ENCODE results near the gene SMIM12. TPM values are rescaled to one million over a fixed set of nuclear protein-coding genes. Genes with fewer than 3 reads are reported as not detected.

Gene SMIM12
- total and polyA plus RNA-seq, 4 experiments from 2014 or later = 32.0 to 146 (median 55.8) TPM

DNA sequence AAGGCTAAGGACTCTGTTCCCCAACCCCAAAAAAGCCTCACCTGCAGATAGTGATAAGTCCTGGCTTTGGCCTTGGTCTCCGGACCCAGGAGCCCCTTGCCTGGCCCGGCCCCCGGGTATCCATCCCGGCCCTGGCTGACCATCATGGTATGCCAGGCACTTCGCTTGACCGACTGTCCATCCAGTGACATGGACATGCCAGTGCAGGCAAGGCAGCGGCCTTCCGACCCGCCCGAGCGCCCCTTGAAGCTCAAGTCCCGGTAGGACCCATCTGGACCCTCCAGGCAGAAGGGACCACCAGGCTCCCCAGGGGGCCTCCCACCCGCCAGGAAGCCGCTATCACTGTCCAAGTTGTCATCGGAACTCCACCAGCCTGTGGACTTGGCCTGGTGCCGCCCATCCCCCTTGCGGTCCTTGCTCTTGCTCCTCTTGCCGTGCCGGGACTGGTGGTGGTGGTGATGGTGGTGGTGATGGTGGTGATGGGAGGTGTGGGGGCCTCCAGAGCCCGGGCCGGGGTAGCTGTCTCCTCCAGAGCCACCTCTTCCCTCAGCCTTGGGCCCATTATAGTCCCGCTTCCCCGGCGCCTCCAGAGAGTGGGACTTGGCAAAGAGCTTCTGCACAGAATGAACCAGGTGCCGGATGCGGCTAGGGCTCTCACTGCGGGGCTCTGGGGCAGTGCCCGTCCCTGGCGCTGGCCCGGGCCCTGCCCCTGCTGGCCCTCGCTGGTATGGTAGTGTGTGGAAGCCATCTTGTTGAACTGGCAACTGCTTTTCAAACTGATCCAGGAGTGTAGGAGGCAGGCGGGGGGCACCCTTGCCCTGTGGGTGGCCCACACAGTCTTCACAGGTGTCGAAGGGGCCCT lies 44.9 kb upstream of the SMIM12 start:
- intact Hi-C loops (cut with micrococcal nuclease) = no loop called here
- H3K27ac ChIP-seq (ENCODE audit: low read depth, low read length) = no peak overlapping the region
- CTCF ChIA-PET (ENCODE audit: partially characterized antibody) = no interaction called here
- no peaks in the 10 kb centered on the region for H3K9me3 ChIP-seq (ENCODE audit: control insufficient read depth in 1 of 2, low read length in 2 of 2)
- POLR2A ChIA-PET (ENCODE audit: partially characterized antibody) = no interaction called here
- H3K9me3 Mint-ChIP-seq = peaks cover 0 to 2% (median 0%) of the 10 kb centered on the region in 8 donors
- no peak overlapping the region for H3K4me3 ChIP-seq (ENCODE audit: low read length in 2 of 2)
- H3K27me3 ChIP-seq (ENCODE audit: insufficient read depth, low read length) = no peaks in the 10 kb centered on the region
- H3K4me1 Mint-ChIP-seq = no peaks in the 10 kb centered on the region
- H3K4me1 ChIP-seq (ENCODE audit: insufficient read depth, low read length) = no peaks in the 10 kb centered on the region
- H3K36me3 Mint-ChIP-seq = no peaks in the 10 kb centered on the region
- no peak for DNase-seq
- peaks cover 17 to 25% of the 10 kb centered on the region in 2 donors for H3K27me3 Mint-ChIP-seq
- H3K36me3 ChIP-seq (ENCODE audit: insufficient read depth, low read length) = no peaks in the 10 kb centered on the region
- H3K4me3 Mint-ChIP-seq = no peak overlapping the region
- H3K27ac Mint-ChIP-seq = no peak overlapping the region

DNA sequence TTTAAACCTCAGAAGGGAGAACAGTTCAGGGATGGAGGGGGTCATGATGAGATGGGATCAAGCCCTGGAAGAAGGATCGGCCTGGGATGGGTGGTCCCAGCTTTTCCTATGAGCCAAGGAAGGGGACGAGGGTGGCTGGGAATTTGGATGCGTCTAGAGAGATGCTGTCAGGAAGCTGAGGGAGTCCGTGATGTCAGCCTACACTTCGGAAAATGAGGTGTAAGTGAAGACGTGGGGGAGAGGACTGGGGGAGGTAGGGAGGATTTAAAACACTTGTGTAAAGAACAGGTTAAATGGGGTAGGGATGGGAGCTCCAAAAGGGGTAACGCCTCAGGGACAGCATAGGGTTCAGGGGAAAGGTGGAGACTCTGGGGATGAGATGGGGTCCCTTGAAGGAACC lies 42.4 kb upstream of the SMIM12 start:
- H3K4me3 Mint-ChIP-seq = no peak overlapping the region

GRCh38 chr1:34900775-34901502 lies 41.4 kb upstream of the SMIM12 start:
- Histone ChIP-seq H3K36me3 (ENCODE audit: insufficient read depth, low read length) (no peaks in the 10 kb centered on the region), H3K4me1 (ENCODE audit: insufficient read depth, low read length) (no peaks in the 10 kb centered on the region)
- POLR2A ChIA-PET (ENCODE audit: partially characterized antibody) = no interaction called here

More for the DNA sequence above, 42.4 kb upstream of the SMIM12 start:
- H3K4me1 ChIP-seq (ENCODE audit: insufficient read depth, low read length) = no peaks in the 10 kb centered on the region
- H3K36me3 Mint-ChIP-seq = no peaks in the 10 kb centered on the region
- no peaks in the 10 kb centered on the region for H3K9me3 ChIP-seq (ENCODE audit: control insufficient read depth in 1 of 2, low read length in 2 of 2)
- DNase-seq = no peak
- H3K27me3 ChIP-seq (ENCODE audit: insufficient read depth, low read length) = no peaks in the 10 kb centered on the region
- no peaks in the 10 kb centered on the region for H3K36me3 ChIP-seq (ENCODE audit: insufficient read depth, low read length)
- peaks cover 13 to 17% of the 10 kb centered on the region in 2 donors for H3K27me3 Mint-ChIP-seq
- CTCF ChIA-PET (ENCODE audit: partially characterized antibody) = no interaction called here
- peaks cover 0 to 4% (median 4%) of the 10 kb centered on the region in 4 donors for H3K4me1 Mint-ChIP-seq
- H3K4me3 ChIP-seq (ENCODE audit: low read length in 2 of 2) = no peak overlapping the region
- H3K27ac Mint-ChIP-seq = no peak overlapping the region
- H3K9me3 Mint-ChIP-seq = no peaks in the 10 kb centered on the region
- no peak overlapping the region for H3K27ac ChIP-seq (ENCODE audit: low read depth, low read length)
- intact Hi-C loops (cut with micrococcal nuclease) = no loop called here
- POLR2A ChIA-PET (ENCODE audit: partially characterized antibody) = no interaction called here

DNA sequence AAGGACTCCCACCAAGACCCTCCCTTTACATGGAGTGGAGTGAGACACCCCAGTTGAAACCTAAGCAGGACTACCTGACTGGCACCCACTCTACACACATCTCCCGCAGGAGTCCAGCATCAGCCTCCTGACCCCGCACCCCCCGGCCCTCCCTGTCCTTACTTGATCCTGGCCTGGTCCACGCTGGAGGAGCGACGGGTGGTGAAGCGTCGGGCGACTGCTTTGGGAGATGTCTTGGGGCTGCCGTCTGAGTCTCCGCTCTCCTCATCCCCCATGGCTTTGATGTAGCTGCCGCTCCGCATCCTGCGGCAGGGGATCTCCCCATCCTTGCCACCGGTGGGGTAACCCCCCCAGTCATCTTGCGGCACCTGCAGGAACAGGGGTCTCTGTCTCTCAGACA lies 40.4 kb upstream of the SMIM12 start:
- CTCF ChIA-PET (ENCODE audit: partially characterized antibody) = no interaction called here
- H3K27me3 ChIP-seq (ENCODE audit: insufficient read depth, low read length) = no peaks in the 10 kb centered on the region

More at GRCh38 chr1:34900775-34901502, 41.4 kb upstream of the SMIM12 start:
- Mint-ChIP-seq H3K27me3 (peaks cover 13% of the 10 kb centered on the region in 2 donors), H3K9me3 (no peaks in the 10 kb centered on the region), H3K36me3 (no peaks in the 10 kb centered on the region), H3K27ac (no peak overlapping the region), H3K4me3 (no peak overlapping the region), H3K4me1 (peaks cover 0 to 4% (median 4%) of the 10 kb centered on the region in 4 donors)
- Histone ChIP-seq H3K4me3 (ENCODE audit: low read length in 2 of 2) (no peak overlapping the region), H3K9me3 (ENCODE audit: control insufficient read depth in 1 of 2, low read length in 2 of 2) (no peaks in the 10 kb centered on the region), H3K27me3 (ENCODE audit: insufficient read depth, low read length) (no peaks in the 10 kb centered on the region), H3K27ac (ENCODE audit: low read depth, low read length) (no peak overlapping the region)
- no peak for DNase-seq
- intact Hi-C loops (cut with micrococcal nuclease) = no loop called here
- CTCF ChIA-PET (ENCODE audit: partially characterized antibody) = no interaction called here

DNA sequence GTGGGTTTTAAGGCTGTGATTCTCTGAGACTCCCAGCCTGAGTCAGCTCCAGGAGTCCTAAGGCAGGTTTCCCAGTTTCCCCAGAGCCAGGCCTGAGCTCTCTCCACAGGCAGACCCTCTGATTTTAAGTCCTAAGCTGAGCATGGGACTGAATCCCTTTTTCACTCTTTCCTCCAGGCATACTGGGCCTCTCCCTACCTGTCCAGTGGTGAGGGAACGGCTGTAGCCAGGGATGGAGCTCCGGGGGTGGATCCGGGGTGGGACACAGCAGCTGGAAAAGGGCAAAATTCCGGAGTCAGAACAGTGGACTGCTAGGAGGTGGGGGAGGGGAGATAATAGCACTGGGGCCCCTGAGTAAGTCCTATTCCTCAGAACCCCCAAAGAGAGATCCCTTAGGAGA lies 39.9 kb upstream of the SMIM12 start:
- Histone ChIP-seq H3K27ac (ENCODE audit: low read depth, low read length) (no peak overlapping the region), H3K36me3 (ENCODE audit: insufficient read depth, low read length) (no peaks in the 10 kb centered on the region), H3K9me3 (ENCODE audit: control insufficient read depth in 1 of 2, low read length in 2 of 2) (no peaks in the 10 kb centered on the region), H3K27me3 (ENCODE audit: insufficient read depth, low read length) (no peaks in the 10 kb centered on the region), H3K4me3 (ENCODE audit: low read length in 2 of 2) (no peak overlapping the region), H3K4me1 (ENCODE audit: insufficient read depth, low read length) (no peaks in the 10 kb centered on the region)
- H3K27me3 Mint-ChIP-seq = peaks cover 13% of the 10 kb centered on the region in 2 donors
- intact Hi-C loops (cut with micrococcal nuclease) = no loop called here
- H3K36me3 Mint-ChIP-seq = no peaks in the 10 kb centered on the region
- ChIA-PET CTCF (ENCODE audit: partially characterized antibody) (no interaction called here), POLR2A (ENCODE audit: partially characterized antibody) (no interaction called here)
- peaks cover 0 to 4% (median 4%) of the 10 kb centered on the region in 4 donors for H3K4me1 Mint-ChIP-seq
- no peak for DNase-seq
- H3K9me3 Mint-ChIP-seq = peaks cover 0 to 1% (median 0%) of the 10 kb centered on the region in 8 donors
- H3K4me3 Mint-ChIP-seq = no peak overlapping the region
- no peak overlapping the region for H3K27ac Mint-ChIP-seq

More for the DNA sequence above, 40.4 kb upstream of the SMIM12 start:
- Mint-ChIP-seq H3K4me1 (peaks cover 0 to 4% (median 4%) of the 10 kb centered on the region in 4 donors), H3K27me3 (peaks cover 13% of the 10 kb centered on the region in 2 donors), H3K27ac (no peak overlapping the region), H3K36me3 (no peaks in the 10 kb centered on the region), H3K9me3 (no peaks in the 10 kb centered on the region), H3K4me3 (no peak overlapping the region)
- Histone ChIP-seq H3K36me3 (ENCODE audit: insufficient read depth, low read length) (no peaks in the 10 kb centered on the region), H3K27ac (ENCODE audit: low read depth, low read length) (no peak overlapping the region), H3K4me1 (ENCODE audit: insufficient read depth, low read length) (no peaks in the 10 kb centered on the region), H3K4me3 (ENCODE audit: low read length in 2 of 2) (no peak overlapping the region), H3K9me3 (ENCODE audit: control insufficient read depth in 1 of 2, low read length in 2 of 2) (no peaks in the 10 kb centered on the region)
- DNase-seq = no peak
- intact Hi-C loops (cut with micrococcal nuclease) = no loop called here
- POLR2A ChIA-PET (ENCODE audit: partially characterized antibody) = no interaction called here

- no peaks in the 10 kb centered on the region for H3K9me3 ChIP-seq (ENCODE audit: control insufficient read depth in 1 of 2, low read length in 2 of 2)
- CTCF ChIA-PET (ENCODE audit: partially characterized antibody) = interaction anchor here (0.6 kb wide), 1 partner anchor 261 kb away, joined by 3 read pairs; no protein-coding TSS in a partner anchor
- H3K4me1 ChIP-seq (ENCODE audit: insufficient read depth, low read length) = no peaks in the 10 kb centered on the region
- intact Hi-C loops (cut with micrococcal nuclease) = no loop called here
- DNase-seq = no peak
- H3K9me3 Mint-ChIP-seq = peaks cover 0 to 4% (median 1%) of the 10 kb centered on the region in 8 donors
- POLR2A ChIA-PET (ENCODE audit: partially characterized antibody) = no interaction called here
- H3K27ac Mint-ChIP-seq = no peak overlapping the region
- peaks cover 12 to 13% of the 10 kb centered on the region in 2 donors for H3K27me3 Mint-ChIP-seq
- no peaks in the 10 kb centered on the region for H3K36me3 Mint-ChIP-seq
- H3K4me3 Mint-ChIP-seq = no peak overlapping the region
- no peaks in the 10 kb centered on the region for H3K36me3 ChIP-seq (ENCODE audit: insufficient read depth, low read length)
- H3K4me1 Mint-ChIP-seq = peaks cover 0 to 4% (median 4%) of the 10 kb centered on the region in 4 donors
- no peak overlapping the region for H3K27ac ChIP-seq (ENCODE audit: low read depth, low read length)
- H3K4me3 ChIP-seq (ENCODE audit: low read length in 2 of 2) = no peak overlapping the region
- H3K27me3 ChIP-seq (ENCODE audit: insufficient read depth, low read length) = no peaks in the 10 kb centered on the region
Observed at GRCh38 chr1:34898330-34898761, 38.8 kb upstream of the SMIM12 start.

DNA sequence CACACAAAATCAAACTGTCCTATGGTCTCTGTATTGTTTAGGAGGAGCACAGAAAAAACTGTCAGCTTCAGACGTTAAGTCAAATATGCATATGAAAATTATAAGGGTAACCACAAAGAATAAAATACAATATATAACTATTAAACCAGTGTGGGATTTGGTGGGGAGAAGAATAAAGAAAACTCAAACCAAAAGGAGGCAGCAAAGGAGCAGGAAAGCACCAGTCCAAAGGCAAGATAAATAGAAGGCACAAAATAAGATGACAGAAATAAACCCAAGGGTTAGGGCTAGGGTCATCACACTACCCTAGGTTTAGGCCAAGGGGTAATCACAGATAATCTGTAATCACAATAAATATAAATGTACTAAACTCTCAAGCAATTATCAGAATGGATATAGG lies 37.1 kb upstream of the SMIM12 start:
- intact Hi-C loops (cut with micrococcal nuclease) = no loop called here
- ChIA-PET POLR2A (ENCODE audit: partially characterized antibody) (no interaction called here), CTCF (ENCODE audit: partially characterized antibody) (no interaction called here)
- H3K9me3 Mint-ChIP-seq = peaks cover 0 to 17% (median 15%) of the 10 kb centered on the region in 8 donors
- no peak overlapping the region for H3K4me3 ChIP-seq (ENCODE audit: low read length in 2 of 2)
- H3K27ac Mint-ChIP-seq = no peak overlapping the region
- peaks cover 0 to 6% of the 10 kb centered on the region in 2 donors for H3K36me3 Mint-ChIP-seq
- H3K4me1 Mint-ChIP-seq = peaks cover 0 to 4% (median 4%) of the 10 kb centered on the region in 4 donors
- H3K36me3 ChIP-seq (ENCODE audit: insufficient read depth, low read length) = no peaks in the 10 kb centered on the region
- H3K27ac ChIP-seq (ENCODE audit: low read depth, low read length) = no peak overlapping the region
- no peak overlapping the region for H3K4me3 Mint-ChIP-seq
- no peak for DNase-seq
- no peaks in the 10 kb centered on the region for H3K27me3 ChIP-seq (ENCODE audit: insufficient read depth, low read length)
- H3K9me3 ChIP-seq (ENCODE audit: control insufficient read depth in 1 of 2, low read length in 2 of 2) = no peaks in the 10 kb centered on the region
- H3K4me1 ChIP-seq (ENCODE audit: insufficient read depth, low read length) = no peaks in the 10 kb centered on the region
- H3K27me3 Mint-ChIP-seq = peaks cover 7 to 8% of the 10 kb centered on the region in 2 donors
